ENCODE data around the gene ADIPOQ. TPM values are rescaled to one million over a fixed set of nuclear protein-coding genes. Genes with fewer than 3 reads are reported as not detected.

Gene ADIPOQ
- total RNA-seq, 2 experiments from 2014 or later: not detected

GRCh38 chr3:186826976-186827857, 15.3 kb upstream of the ADIPOQ start:
- intact Hi-C loops (cut with micrococcal nuclease): loop anchor here (1.0 to 10.0 kb wide), 2 partner anchors 104 to 582 kb away; no protein-coding TSS in a partner anchor
- CTCF ChIA-PET: interaction anchor here (0.6 to 1.9 kb wide), 15 partner anchors 8 to 338 kb away, joined by 3 to 11 read pairs (median 5); partner anchors contain the start of genes ADIPOQ and RPL39L
- H3K36me3 Mint-ChIP-seq: no peaks in the 10 kb centered on the region
- DNase-seq: peak; percentile 89
- peak overlapping the region; percentile 83 for H3K4me3 Mint-ChIP-seq
- no peaks in the 10 kb centered on the region for H3K9me3 Mint-ChIP-seq
- peaks cover 28% of the 10 kb centered on the region for H3K4me1 Mint-ChIP-seq (ENCODE audit: low read depth)
- H3K27me3 Mint-ChIP-seq: peaks cover 44% of the 10 kb centered on the region
- POLR2A ChIA-PET: interaction anchor here (0.5 to 2.0 kb wide), 14 partner anchors 21 to 890 kb away, joined by 3 to 14 read pairs (median 5); partner anchors contain the start of genes EIF4A2, RFC4, RPL39L and ST6GAL1
- H3K27ac Mint-ChIP-seq: peak overlapping the region; percentile 51

- CTCF ChIA-PET: interaction anchor here (1.1 to 1.9 kb wide), 5 partner anchors 14 to 337 kb away, joined by 3 to 11 read pairs (median 5); partner anchors contain the start of genes ADIPOQ and RPL39L
- Mint-ChIP-seq H3K27ac (no peak overlapping the region), H3K36me3 (no peaks in the 10 kb centered on the region), H3K4me1 (ENCODE audit: low read depth) (peaks cover 28% of the 10 kb centered on the region), H3K27me3 (peaks cover 46% of the 10 kb centered on the region), H3K4me3 (no peak overlapping the region), H3K9me3 (no peaks in the 10 kb centered on the region)
- POLR2A ChIA-PET: interaction anchor here (0.6 to 1.9 kb wide), 4 partner anchors 102 to 311 kb away, joined by 4 to 6 read pairs (median 4); partner anchors contain the start of genes RPL39L and ST6GAL1
- intact Hi-C loops (cut with micrococcal nuclease): loop anchor here (10.0 kb wide), 1 partner anchor 584 kb away; no protein-coding TSS in a partner anchor
- no peak for DNase-seq
Measured at GRCh38 chr3:186828340-186828739, 14.2 kb upstream of the ADIPOQ start.

- POLR2A ChIA-PET: no interaction called here
- H3K27me3 Mint-ChIP-seq: peaks cover 37% of the 10 kb centered on the region
- CTCF ChIA-PET: no interaction called here
- H3K4me3 Mint-ChIP-seq: no peak overlapping the region
- H3K36me3 Mint-ChIP-seq: no peaks in the 10 kb centered on the region
- H3K4me1 Mint-ChIP-seq (ENCODE audit: low read depth): peaks cover 6% of the 10 kb centered on the region
- intact Hi-C loops (cut with micrococcal nuclease): no loop called here
- no peaks in the 10 kb centered on the region for H3K9me3 Mint-ChIP-seq
- DNase-seq: no peak
- no peak overlapping the region for H3K27ac Mint-ChIP-seq
Measured at GRCh38 chr3:186831798-186832197, 10.7 kb upstream of the ADIPOQ start.

- peaks cover 37% of the 10 kb centered on the region for H3K27me3 Mint-ChIP-seq
- POLR2A ChIA-PET: no interaction called here
Measured at GRCh38 chr3:186832276-186832675, 10.2 kb upstream of the ADIPOQ start.

GRCh38 chr3:186839874-186840641, 2.5 kb upstream of the ADIPOQ start:
- peaks cover 3% of the 10 kb centered on the region for H3K27me3 Mint-ChIP-seq
- H3K36me3 Mint-ChIP-seq: no peaks in the 10 kb centered on the region

More at GRCh38 chr3:186832276-186832675, 10.2 kb upstream of the ADIPOQ start:
- no peak for DNase-seq
- Mint-ChIP-seq H3K27ac (no peak overlapping the region), H3K9me3 (no peaks in the 10 kb centered on the region), H3K4me3 (no peak overlapping the region), H3K4me1 (ENCODE audit: low read depth) (peaks cover 6% of the 10 kb centered on the region), H3K36me3 (no peaks in the 10 kb centered on the region)
- intact Hi-C loops (cut with micrococcal nuclease): no loop called here
- CTCF ChIA-PET: no interaction called here

GRCh38 chr3:186841620-186842019, 890 bp upstream of the ADIPOQ start:
- H3K27ac Mint-ChIP-seq: no peak overlapping the region
- CTCF ChIA-PET: interaction anchor here (0.7 to 1.3 kb wide), 4 partner anchors 14 to 324 kb away, joined by 3 to 4 read pairs (median 3); partner anchors contain the start of gene RPL39L
- no peak for DNase-seq
- POLR2A ChIA-PET: no interaction called here
- no peaks in the 10 kb centered on the region for H3K9me3 Mint-ChIP-seq
- intact Hi-C loops (cut with micrococcal nuclease): no loop called here
- H3K4me3 Mint-ChIP-seq: no peak overlapping the region
- H3K4me1 Mint-ChIP-seq (ENCODE audit: low read depth): no peaks in the 10 kb centered on the region
- peaks cover 4% of the 10 kb centered on the region for H3K27me3 Mint-ChIP-seq
- no peaks in the 10 kb centered on the region for H3K36me3 Mint-ChIP-seq

More at GRCh38 chr3:186839874-186840641, 2.5 kb upstream of the ADIPOQ start:
- H3K27ac Mint-ChIP-seq: no peak overlapping the region
- POLR2A ChIA-PET: no interaction called here
- H3K4me1 Mint-ChIP-seq (ENCODE audit: low read depth): no peaks in the 10 kb centered on the region
- CTCF ChIA-PET: interaction anchor here (0.6 to 1.0 kb wide), 5 partner anchors 9 to 499 kb away, joined by 3 to 5 read pairs (median 4); partner anchors contain the start of gene ST6GAL1
- H3K9me3 Mint-ChIP-seq: no peaks in the 10 kb centered on the region
- no peak overlapping the region for H3K4me3 Mint-ChIP-seq
- no peak for DNase-seq
- intact Hi-C loops (cut with micrococcal nuclease): no loop called here

GRCh38 chr3:186843039-186843432, 526 bp downstream of the ADIPOQ start:
- CTCF ChIA-PET: interaction anchor here (1.0 kb wide), 1 partner anchor 307 kb away, joined by 3 read pairs; no protein-coding TSS in a partner anchor

GRCh38 chr3:186844908-186845307, 2.4 kb downstream of the ADIPOQ start:
- ChIA-PET POLR2A (no interaction called here), CTCF (no interaction called here)
- Mint-ChIP-seq H3K27ac (peak overlapping the region; percentile 23), H3K9me3 (no peaks in the 10 kb centered on the region), H3K4me1 (ENCODE audit: low read depth) (peaks cover 6% of the 10 kb centered on the region), H3K36me3 (no peaks in the 10 kb centered on the region), H3K27me3 (peaks cover 4% of the 10 kb centered on the region), H3K4me3 (no peak overlapping the region)
- no peak for DNase-seq
- intact Hi-C loops (cut with micrococcal nuclease): no loop called here

More at GRCh38 chr3:186843039-186843432, 526 bp downstream of the ADIPOQ start:
- Mint-ChIP-seq H3K9me3 (no peaks in the 10 kb centered on the region), H3K4me1 (ENCODE audit: low read depth) (no peaks in the 10 kb centered on the region), H3K36me3 (no peaks in the 10 kb centered on the region), H3K27ac (no peak overlapping the region), H3K27me3 (peaks cover 4% of the 10 kb centered on the region), H3K4me3 (no peak overlapping the region)
- POLR2A ChIA-PET: no interaction called here
- no peak for DNase-seq
- intact Hi-C loops (cut with micrococcal nuclease): no loop called here

- no peak for DNase-seq
- Mint-ChIP-seq H3K4me3 (no peak overlapping the region), H3K27me3 (peaks cover 4% of the 10 kb centered on the region), H3K4me1 (ENCODE audit: low read depth) (peaks cover 6% of the 10 kb centered on the region), H3K36me3 (no peaks in the 10 kb centered on the region), H3K27ac (no peak overlapping the region), H3K9me3 (no peaks in the 10 kb centered on the region)
- ChIA-PET POLR2A (no interaction called here), CTCF (no interaction called here)
- intact Hi-C loops (cut with micrococcal nuclease): no loop called here
Measured at GRCh38 chr3:186845756-186846155, 3.2 kb downstream of the ADIPOQ start.

GRCh38 chr3:186847437-186847836, 4.9 kb downstream of the ADIPOQ start:
- Mint-ChIP-seq H3K9me3 (no peaks in the 10 kb centered on the region), H3K27ac (no peak overlapping the region), H3K36me3 (no peaks in the 10 kb centered on the region), H3K27me3 (peaks cover 4% of the 10 kb centered on the region), H3K4me3 (no peak overlapping the region), H3K4me1 (ENCODE audit: low read depth) (peaks cover 18% of the 10 kb centered on the region)
- intact Hi-C loops (cut with micrococcal nuclease): no loop called here
- no peak for DNase-seq
- POLR2A ChIA-PET: no interaction called here
- CTCF ChIA-PET: interaction anchor here (0.7 to 1.7 kb wide), 6 partner anchors 84 to 318 kb away, joined by 3 to 7 read pairs (median 4); no protein-coding TSS in a partner anchor

- Mint-ChIP-seq H3K27me3 (peaks cover 4% of the 10 kb centered on the region), H3K4me3 (no peak overlapping the region), H3K4me1 (ENCODE audit: low read depth) (peaks cover 18% of the 10 kb centered on the region), H3K9me3 (no peaks in the 10 kb centered on the region), H3K27ac (no peak overlapping the region), H3K36me3 (no peaks in the 10 kb centered on the region)
- ChIA-PET CTCF (interaction anchor here (0.6 to 3.4 kb wide), 67 partner anchors 9 to 590 kb away, joined by 3 to 68 read pairs (median 5); partner anchors contain the start of gene RPL39L), POLR2A (interaction anchor here (0.6 to 1.8 kb wide), 2 partner anchors 31 to 83 kb away, joined by 3 to 4 read pairs; no protein-coding TSS in a partner anchor)
- DNase-seq: peak; percentile 25
- intact Hi-C loops (cut with micrococcal nuclease): loop anchor here (1.0 kb wide), 6 partner anchors 33 to 316 kb away; no protein-coding TSS in a partner anchor
Measured at GRCh38 chr3:186849374-186849975, 7.0 kb downstream of the ADIPOQ start.

Data from activated CD4-positive, alpha-beta memory T cell treated with anti-CD3 and anti-CD28 coated beads for 36 hours (primary cell).